ENCODE results near the gene FSCN2.

GRCh38 chr17:81520021-81520901 lies 7.9 kb upstream of the FSCN2 start:
- TF ChIP-seq CTCF (conservative IDR thresholded peaks at IDR 0.05; ENCODE audit: low read length) (no peak), EZH2phosphoT487 (IDR thresholded peaks at IDR 0.05; ENCODE audit: borderline replicate concordance, low read depth, low read length) (no peak)

Data from OCI-LY7 (cell line).